RWPE1 (cell line): ENCODE data around the gene CRHR2.

Experiments
- CTCF ChIA-PET: fragments of 350-600 bp; sonication (Branson Sonifier 250); formaldehyde crosslinking; extraction: SDS; loops from one replicate; lab custom pipeline; 2021; lab: Yijun Ruan, JAX
- POLR2A ChIA-PET: fragments of 400-600 bp; formaldehyde crosslinking; extraction: SDS; loops from one replicate; lab custom pipeline; 2020; ENCODE audit warnings: antibody characterized with exemption; ENCODE audit not compliant: low non-redundant PET; lab: Yijun Ruan, JAX
- DNase-seq: peaks from one replicate; pipeline ENCODE4 v3.0.0; 2012; ENCODE audit warnings: low spot score
- H3K27ac ChIP-seq: fragments of 450-650 bp; 2 replicates; pipeline ENCODE4 v1.5.1; 2017
- TF ChIP-seq, protein P1 (sequence below): fragments of 450-650 bp; conservative IDR thresholded peaks from 2 replicates; pipeline ENCODE4 v1.5.1; 2017; ENCODE audit warnings: low read depth, mild to moderate bottlenecking

Gene CRHR2

DNA sequence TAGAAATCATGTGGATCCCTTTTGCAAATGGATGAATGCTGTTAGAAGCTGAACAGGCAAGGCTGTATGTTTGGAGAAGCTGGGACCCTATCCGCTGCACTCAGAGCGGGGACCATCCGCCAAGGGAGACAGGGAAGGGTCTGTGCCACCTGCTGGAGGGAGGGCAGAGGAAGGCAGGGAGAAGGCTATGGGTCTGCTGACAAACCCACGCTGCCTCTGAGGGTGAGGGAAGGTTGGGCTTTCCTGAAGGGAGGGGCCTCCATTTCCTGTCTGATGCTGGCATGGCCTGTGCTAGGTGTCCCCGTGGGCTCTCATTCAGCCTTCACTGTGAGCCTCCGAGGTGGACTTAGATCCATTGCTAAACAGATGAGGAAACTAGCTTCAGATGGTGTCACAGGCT lies 5.3 kb upstream of the CRHR2 start:
- no peak overlapping the region for H3K27ac ChIP-seq
- ChIA-PET POLR2A (no interaction called here), CTCF (interaction anchor here (0.6 kb wide), 1 partner anchor 52 kb away, joined by 3 read pairs; no protein-coding TSS in a partner anchor)
- DNase-seq: no peak
- TF ChIP-seq, protein P1, sequence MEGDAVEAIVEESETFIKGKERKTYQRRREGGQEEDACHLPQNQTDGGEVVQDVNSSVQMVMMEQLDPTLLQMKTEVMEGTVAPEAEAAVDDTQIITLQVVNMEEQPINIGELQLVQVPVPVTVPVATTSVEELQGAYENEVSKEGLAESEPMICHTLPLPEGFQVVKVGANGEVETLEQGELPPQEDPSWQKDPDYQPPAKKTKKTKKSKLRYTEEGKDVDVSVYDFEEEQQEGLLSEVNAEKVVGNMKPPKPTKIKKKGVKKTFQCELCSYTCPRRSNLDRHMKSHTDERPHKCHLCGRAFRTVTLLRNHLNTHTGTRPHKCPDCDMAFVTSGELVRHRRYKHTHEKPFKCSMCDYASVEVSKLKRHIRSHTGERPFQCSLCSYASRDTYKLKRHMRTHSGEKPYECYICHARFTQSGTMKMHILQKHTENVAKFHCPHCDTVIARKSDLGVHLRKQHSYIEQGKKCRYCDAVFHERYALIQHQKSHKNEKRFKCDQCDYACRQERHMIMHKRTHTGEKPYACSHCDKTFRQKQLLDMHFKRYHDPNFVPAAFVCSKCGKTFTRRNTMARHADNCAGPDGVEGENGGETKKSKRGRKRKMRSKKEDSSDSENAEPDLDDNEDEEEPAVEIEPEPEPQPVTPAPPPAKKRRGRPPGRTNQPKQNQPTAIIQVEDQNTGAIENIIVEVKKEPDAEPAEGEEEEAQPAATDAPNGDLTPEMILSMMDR: no peak

DNA sequence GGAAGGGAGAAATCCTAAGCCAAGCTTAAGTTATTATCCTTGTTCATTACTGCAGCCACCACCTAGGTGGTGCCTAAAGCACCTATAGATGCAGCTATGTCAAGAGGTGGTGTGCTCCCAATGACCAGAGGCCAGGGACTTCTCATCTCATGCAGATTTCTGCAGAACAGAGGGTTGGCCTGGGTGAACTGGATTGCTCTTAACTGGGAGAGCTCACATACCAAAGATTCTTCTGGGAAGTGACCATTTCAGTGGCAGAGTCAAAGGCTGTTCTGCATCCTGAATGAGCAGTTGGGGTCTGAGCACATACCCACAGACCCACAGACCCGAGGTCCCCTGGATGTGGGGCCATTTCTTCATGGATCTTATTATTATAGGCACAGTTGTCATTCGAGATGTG lies 2.1 kb upstream of the CRHR2 start:
- TF ChIP-seq, protein P1: no peak
- no peak overlapping the region for H3K27ac ChIP-seq
- DNase-seq: no peak
- ChIA-PET POLR2A (no interaction called here), CTCF (interaction anchor here (0.7 kb wide), 2 partner anchors 17 to 55 kb away, joined by 3 read pairs; no protein-coding TSS in a partner anchor)

GRCh38 chr7:30683816-30684215 lies 1.6 kb upstream of the CRHR2 start:
- ChIA-PET CTCF (interaction anchor here (0.7 kb wide), 2 partner anchors 17 to 55 kb away, joined by 3 read pairs; no protein-coding TSS in a partner anchor), POLR2A (no interaction called here)
- H3K27ac ChIP-seq: no peak overlapping the region
- TF ChIP-seq, protein P1: no peak
- no peak for DNase-seq

DNA sequence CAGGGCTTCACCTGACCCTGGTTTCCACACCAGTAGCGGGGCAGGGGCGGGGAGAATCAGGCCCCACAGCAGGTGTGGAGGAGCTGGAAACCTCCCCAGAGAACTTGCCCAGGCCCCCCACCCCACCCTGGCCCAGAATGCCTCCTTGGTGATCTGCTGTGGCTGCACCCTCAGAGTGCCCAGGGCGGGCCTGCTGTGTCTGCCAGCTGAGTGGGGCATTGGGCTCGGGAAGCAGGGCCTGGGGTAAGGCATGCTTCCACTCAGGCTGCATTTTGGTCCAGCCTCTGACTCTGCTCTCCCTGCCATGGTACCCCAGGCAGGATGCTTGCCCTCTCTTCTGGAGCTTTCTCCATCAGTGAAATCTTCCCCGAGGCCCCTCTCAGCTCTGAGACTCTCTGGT lies 1.1 kb upstream of the CRHR2 start:
- CTCF ChIA-PET: interaction anchor here (0.7 kb wide), 1 partner anchor 18 kb away, joined by 3 read pairs; no protein-coding TSS in a partner anchor
- H3K27ac ChIP-seq: no peak overlapping the region
- TF ChIP-seq, protein P1: no peak
- POLR2A ChIA-PET: no interaction called here
- no peak for DNase-seq

DNA sequence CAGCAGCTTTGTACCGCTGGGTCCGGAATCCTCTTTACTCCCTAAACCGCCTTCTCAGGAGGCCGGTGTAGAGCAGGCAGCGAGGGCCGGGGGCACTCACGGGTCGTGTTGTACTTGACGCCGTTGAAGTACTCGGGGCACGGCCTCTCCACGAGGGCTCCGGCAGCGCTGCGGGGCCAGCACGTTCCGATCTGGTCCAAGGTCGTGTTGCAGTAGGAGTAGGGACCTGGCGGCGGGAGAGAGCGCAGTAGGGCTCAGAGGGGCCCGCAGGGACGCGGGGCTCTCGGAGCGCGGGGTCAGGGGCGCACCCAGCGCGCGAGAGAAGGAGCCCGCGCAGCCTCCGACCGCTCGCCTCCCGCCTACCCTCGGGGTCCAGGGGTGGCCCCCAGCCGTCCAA lies 443 bp downstream of the CRHR2 start:
- TF ChIP-seq, protein P1: no peak
- DNase-seq: no peak
- CTCF ChIA-PET: interaction anchor here (1.4 kb wide), 1 partner anchor 35 kb away, joined by 4 read pairs; no protein-coding TSS in a partner anchor
- no peak overlapping the region for H3K27ac ChIP-seq
- POLR2A ChIA-PET: no interaction called here

DNA sequence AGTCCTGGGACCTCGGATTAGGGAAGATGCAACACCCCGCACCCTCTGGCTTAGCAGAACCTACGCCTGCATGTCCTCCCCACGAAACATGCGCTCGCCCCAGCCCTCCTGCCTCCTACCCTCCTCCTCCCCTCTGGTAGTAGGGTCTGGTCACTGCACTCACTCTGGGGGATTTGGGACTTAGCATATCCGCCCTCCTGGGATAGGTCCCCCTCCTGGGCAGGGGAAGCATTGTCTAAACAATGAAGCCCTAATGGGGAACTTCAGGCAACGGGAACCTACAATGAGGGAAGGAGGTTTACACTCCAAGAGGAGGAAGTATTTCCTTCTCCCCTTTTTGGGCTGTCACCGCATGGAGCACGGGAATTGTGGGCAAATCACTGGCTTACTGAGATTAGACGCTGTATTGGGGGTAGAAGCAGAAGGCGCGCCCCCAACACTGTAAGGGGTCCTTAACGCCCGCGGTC lies 892 bp downstream of the CRHR2 start:
- TF ChIP-seq, protein P1: no peak
- ChIA-PET CTCF (interaction anchor here (1.4 kb wide), 1 partner anchor 35 kb away, joined by 4 read pairs; no protein-coding TSS in a partner anchor), POLR2A (no interaction called here)
- no peak overlapping the region for H3K27ac ChIP-seq
- no peak for DNase-seq
